Activated CD8-positive, alpha-beta memory T cell treated with anti-CD3 and anti-CD28 coated beads, Interleukin-2, amount 50 U/mL, for 24 hours (primary cell): ENCODE data around the gene SPRYD3.
"Not testable (repeated sequence)": the region's sequence is repeated elsewhere in the genome, so short reads cannot be mapped to it uniquely, and the experiment has no call there.

Experiments
- DNase-seq: peaks from one replicate; pipeline ENCODE4 v3.0.0-alpha.2; 2020; ENCODE audit errors: extremely low read depth

Gene SPRYD3

GRCh38 chr12:53051881-53052412 is 27.2 kb downstream of the SPRYD3 start:
- DNase-seq: no peak

GRCh38 chr12:53051058-53051880 is 27.9 kb downstream of the SPRYD3 start:
- no peak for DNase-seq

- DNase-seq: no peak
Observed at GRCh38 chr12:53050426-53051057, 28.6 kb downstream of the SPRYD3 start.

GRCh38 chr12:53049571-53050318 is 29.4 kb downstream of the SPRYD3 start, which contains the start of gene TNS2:
Gene TNS2 (plus strand): TSS chr12:53050065. CDS start chr12:53050186, 121 bp downstream.
- no peak for DNase-seq

- no peak for DNase-seq
Observed at GRCh38 chr12:53048780-53049401, 30.3 kb downstream of the SPRYD3 start.

- DNase-seq: no peak
Observed at GRCh38 chr12:53048033-53048779, 31.0 kb downstream of the SPRYD3 start.

- no peak for DNase-seq
Observed at GRCh38 chr12:53047221-53048032, 31.8 kb downstream of the SPRYD3 start.

- DNase-seq: no peak
Observed at GRCh38 chr12:53046655-53047220, 32.5 kb downstream of the SPRYD3 start.

GRCh38 chr12:53045696-53046045 is 33.5 kb downstream of the SPRYD3 start:
- DNase-seq: no peak

GRCh38 chr12:53044896-53045695 is 34.1 kb downstream of the SPRYD3 start:
- DNase-seq: no peak

GRCh38 chr12:53044052-53044581 is 35.1 kb downstream of the SPRYD3 start:
- DNase-seq: no peak

GRCh38 chr12:53042607-53043454 is 36.4 kb downstream of the SPRYD3 start:
- DNase-seq: no peak

- DNase-seq: no peak
Observed at GRCh38 chr12:53039851-53040250, 39.3 kb downstream of the SPRYD3 start.

- no peak for DNase-seq
Observed at GRCh38 chr12:53036802-53037201, 42.4 kb downstream of the SPRYD3 start.

GRCh38 chr12:53034459-53034858 is 44.7 kb downstream of the SPRYD3 start:
- no peak for DNase-seq

GRCh38 chr12:53033832-53034231 is 45.4 kb downstream of the SPRYD3 start:
- DNase-seq: not testable (repeated sequence)

GRCh38 chr12:53031616-53032015 is 47.6 kb downstream of the SPRYD3 start:
- no peak for DNase-seq

- not testable (repeated sequence) for DNase-seq
Observed at GRCh38 chr12:53027014-53027413, 52.2 kb downstream of the SPRYD3 start.
